Kidney epithelial cell (primary cell): Measurements from ENCODE around the gene CEACAM19. TPM values are rescaled to one million over a fixed set of nuclear protein-coding genes. Genes with fewer than 3 reads are reported as not detected.
A peak's percentile ranks its signal among the peaks of the same experiment; 100 is the strongest.
"Not testable (repeated sequence)": the region's sequence is repeated elsewhere in the genome, so short reads cannot be mapped to it uniquely, and the experiment has no call there.

Experiments
- DNase-seq: peaks from one replicate; pipeline ENCODE4 v3.0.0-alpha.2; 2010; ENCODE audit warnings: low read depth
- H3K27me3 ChIP-seq: 2 replicates; pipeline ENCODE4 v1.6.0; 2011; ENCODE audit warnings: low read length; ENCODE audit not compliant: control insufficient read depth, insufficient read depth
- H3K36me3 ChIP-seq: 2 replicates; pipeline ENCODE4 v1.5.1; 2011; ENCODE audit warnings: low read length; ENCODE audit not compliant: control insufficient read depth, insufficient read depth
- H3K4me3 ChIP-seq: 2 replicates; pipeline ENCODE4 v1.5.1; 2011; ENCODE audit warnings: low read depth, mild to moderate bottlenecking, control low read depth, low read length
- CTCF ChIP-seq: IDR thresholded peaks from 2 replicates; pipeline ENCODE4 v1.5.1; 2011; ENCODE audit warnings: mild to moderate bottlenecking, moderate library complexity, low read length, control low read depth, inconsistent platforms; ENCODE audit not compliant: insufficient read depth, poor library complexity, severe bottlenecking
- total RNA-seq: library from RNA; depleted of rRNA; stranded (reverse); fragments of >200 nt; gene quantifications from 2 replicates; pipeline ENCODE4 v1.2.3, GENCODE V29; 2015

CEACAM19 gene, protein sequence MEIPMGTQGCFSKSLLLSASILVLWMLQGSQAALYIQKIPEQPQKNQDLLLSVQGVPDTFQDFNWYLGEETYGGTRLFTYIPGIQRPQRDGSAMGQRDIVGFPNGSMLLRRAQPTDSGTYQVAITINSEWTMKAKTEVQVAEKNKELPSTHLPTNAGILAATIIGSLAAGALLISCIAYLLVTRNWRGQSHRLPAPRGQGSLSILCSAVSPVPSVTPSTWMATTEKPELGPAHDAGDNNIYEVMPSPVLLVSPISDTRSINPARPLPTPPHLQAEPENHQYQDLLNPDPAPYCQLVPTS
- 6.4 and 10.5 TPM in 2 replicates for total RNA-seq

DNA sequence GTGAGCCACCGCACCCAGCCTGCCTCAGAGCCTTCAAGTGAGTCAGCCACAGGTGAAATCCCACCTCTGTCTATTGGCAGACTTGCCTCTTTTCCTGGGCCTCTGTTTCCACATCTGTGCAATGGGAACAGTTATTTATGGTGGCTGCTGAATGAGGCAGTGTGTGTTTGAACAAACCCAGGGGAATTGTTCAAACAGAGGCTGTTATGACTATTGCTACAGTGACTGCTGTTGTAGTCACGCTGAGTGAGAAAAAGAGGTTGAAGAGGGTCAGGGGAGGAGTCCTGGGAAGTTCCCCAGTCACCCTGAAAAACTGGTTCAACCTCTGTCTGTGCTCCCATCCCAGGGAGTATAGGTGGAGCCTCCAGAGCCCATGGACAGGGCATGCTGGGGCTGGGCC, at the start of gene CEACAM19:
TSS of gene CEACAM19 (plus strand) at position 83 of the 400 bp plus-strand sequence. CDS start 450 bp downstream, outside the sequence.
- Histone ChIP-seq H3K36me3 (no peaks in the 10 kb centered on the region), H3K4me3 (no peak within 1 kb of the TSS), H3K27me3 (no peaks in the 10 kb centered on the region)
- no peak for DNase-seq
- TF ChIP-seq CTCF = no peak

DNA sequence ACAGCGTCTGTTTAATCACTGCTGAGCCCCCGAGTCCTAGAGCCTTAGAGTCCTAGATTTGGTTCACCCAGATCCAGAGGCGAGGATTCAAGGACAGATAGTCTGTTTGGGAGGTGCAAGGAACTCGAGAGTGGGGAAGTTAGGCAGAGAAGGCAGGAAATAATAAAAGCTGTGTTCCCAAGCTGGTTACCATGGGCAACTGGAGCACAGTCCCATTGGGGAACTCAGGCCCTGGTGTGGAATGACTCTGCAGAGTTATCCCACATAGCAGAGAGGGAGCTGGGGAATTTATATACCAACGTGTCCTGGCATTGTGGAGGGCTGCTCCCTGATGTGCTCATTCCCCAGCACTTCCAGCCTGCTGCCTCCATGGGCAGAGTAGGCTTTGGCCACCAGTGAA, 48.2 kb upstream of the CEACAM19 start:
- Histone ChIP-seq H3K4me3 (no peak overlapping the region), H3K27me3 (no peaks in the 10 kb centered on the region), H3K36me3 (no peaks in the 10 kb centered on the region)
- DNase-seq = no peak
- TF ChIP-seq CTCF = no peak

GRCh38 chr19:44623626-44624025, 47.7 kb upstream of the CEACAM19 start:
- Histone ChIP-seq H3K27me3 (no peaks in the 10 kb centered on the region), H3K4me3 (no peak overlapping the region), H3K36me3 (no peaks in the 10 kb centered on the region)
- no peak for DNase-seq
- no peak for TF ChIP-seq CTCF

DNA sequence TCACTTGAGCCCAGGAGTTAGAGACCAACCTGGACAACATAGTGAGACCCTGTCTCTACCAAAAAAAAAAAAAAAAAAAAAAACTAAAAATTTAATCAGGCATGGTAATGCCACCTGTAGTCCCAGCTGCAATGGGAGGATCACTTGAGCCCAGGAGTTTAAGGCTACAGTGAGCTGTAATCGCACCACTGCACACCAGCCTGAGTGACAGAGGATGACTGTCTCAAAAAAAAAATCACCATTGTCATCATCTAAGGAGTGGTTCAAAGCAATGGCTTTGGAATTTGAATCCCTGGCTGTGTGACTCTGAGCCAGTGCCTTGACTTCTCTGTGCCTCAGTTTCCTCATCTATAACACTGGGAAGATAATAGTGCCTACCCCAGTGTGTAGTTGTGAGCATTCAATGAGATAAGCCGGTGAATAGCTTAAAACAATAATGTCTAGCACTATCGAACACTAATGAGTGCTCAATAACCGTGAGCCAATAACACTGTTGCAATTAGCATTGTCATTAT, 46.4 kb upstream of the CEACAM19 start:
- Histone ChIP-seq H3K36me3 (peaks cover 2% of the 10 kb centered on the region), H3K27me3 (no peaks in the 10 kb centered on the region)
- no peak for TF ChIP-seq CTCF

GRCh38 chr19:44625637-44626036, 45.6 kb upstream of the CEACAM19 start:
- not testable (repeated sequence) for DNase-seq, H3K4me3 ChIP-seq

More for the DNA sequence above, 46.4 kb upstream of the CEACAM19 start:
- DNase-seq = no peak
- H3K4me3 ChIP-seq = no peak overlapping the region

GRCh38 chr19:44626048-44626624, 45.1 kb upstream of the CEACAM19 start:
- peak; percentile 90 for DNase-seq
- TF ChIP-seq CTCF = no peak
- no peaks in the 10 kb centered on the region for H3K27me3 ChIP-seq
- peaks cover 2% of the 10 kb centered on the region for H3K36me3 ChIP-seq
- no peak overlapping the region for H3K4me3 ChIP-seq

More at GRCh38 chr19:44625637-44626036, 45.6 kb upstream of the CEACAM19 start:
- not testable (repeated sequence) for H3K36me3 ChIP-seq, H3K27me3 ChIP-seq
